HG03442 (cell line): ENCODE data around the gene TECR.
"Not testable (repeated sequence)": the region's sequence is repeated elsewhere in the genome, so short reads cannot be mapped to it uniquely, and the experiment has no call there.

Experiments
- ATAC-seq: cut with Tn5 transposase; IDR thresholded peaks from one replicate; pipeline ENCODE4 v1.9.1; 2021; ENCODE audit warnings: mild to moderate bottlenecking, moderate library complexity; ENCODE audit not compliant: unreplicated experiment

The TECR gene

GRCh38 chr19:14533450-14533849 lies 4.1 kb downstream of the TECR start:
- no peak for ATAC-seq

- no peak for ATAC-seq
Measured at GRCh38 chr19:14536926-14537692, 7.7 kb downstream of the TECR start.

GRCh38 chr19:14540741-14541525 lies 11.5 kb downstream of the TECR start:
- no peak for ATAC-seq

- not testable (repeated sequence) for ATAC-seq
Measured at GRCh38 chr19:14541979-14542378, 12.6 kb downstream of the TECR start.

GRCh38 chr19:14542711-14543328 lies 13.4 kb downstream of the TECR start:
- ATAC-seq, result no peak

GRCh38 chr19:14544047-14544446 lies 14.7 kb downstream of the TECR start:
- ATAC-seq, result no peak

DNA sequence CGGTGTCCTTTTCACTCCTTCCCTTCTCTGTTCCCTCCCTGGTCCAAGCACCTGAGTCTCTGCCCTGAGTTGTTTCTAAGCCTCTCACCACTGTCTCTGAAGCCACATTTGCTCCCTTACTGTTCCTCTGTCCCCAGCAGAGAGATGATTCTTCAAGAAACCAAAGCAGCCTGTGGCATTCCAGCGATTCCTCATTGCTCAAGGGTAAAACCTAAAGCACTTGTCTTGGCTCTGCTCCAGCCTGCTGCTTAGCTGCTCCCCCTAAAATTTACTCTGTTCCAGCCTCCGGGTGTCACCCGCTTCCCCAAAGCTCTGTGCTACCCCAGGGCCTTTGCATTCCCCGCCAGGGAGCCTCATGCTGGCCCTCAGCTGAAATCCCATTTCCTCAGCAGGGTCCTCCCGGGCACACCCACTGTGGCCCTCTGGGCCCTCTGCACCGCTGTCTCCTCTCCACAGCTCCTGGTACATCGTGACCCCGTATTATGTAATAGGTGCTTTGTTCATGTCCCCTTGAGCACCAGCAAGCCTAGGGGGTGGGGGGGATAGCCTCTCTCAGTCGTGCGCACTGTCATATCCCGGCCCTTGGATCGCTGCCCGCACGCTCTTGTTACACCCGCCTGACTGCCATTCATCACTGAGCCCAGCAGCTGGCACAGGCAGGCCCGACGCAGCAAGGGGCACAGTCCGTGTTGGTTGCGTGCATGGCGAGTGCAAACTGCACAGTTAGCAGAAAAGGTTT lies 15.8 kb downstream of the TECR start:
- ATAC-seq, result no peak

GRCh38 chr19:14545716-14546082 lies 16.3 kb downstream of the TECR start:
- no peak for ATAC-seq

DNA sequence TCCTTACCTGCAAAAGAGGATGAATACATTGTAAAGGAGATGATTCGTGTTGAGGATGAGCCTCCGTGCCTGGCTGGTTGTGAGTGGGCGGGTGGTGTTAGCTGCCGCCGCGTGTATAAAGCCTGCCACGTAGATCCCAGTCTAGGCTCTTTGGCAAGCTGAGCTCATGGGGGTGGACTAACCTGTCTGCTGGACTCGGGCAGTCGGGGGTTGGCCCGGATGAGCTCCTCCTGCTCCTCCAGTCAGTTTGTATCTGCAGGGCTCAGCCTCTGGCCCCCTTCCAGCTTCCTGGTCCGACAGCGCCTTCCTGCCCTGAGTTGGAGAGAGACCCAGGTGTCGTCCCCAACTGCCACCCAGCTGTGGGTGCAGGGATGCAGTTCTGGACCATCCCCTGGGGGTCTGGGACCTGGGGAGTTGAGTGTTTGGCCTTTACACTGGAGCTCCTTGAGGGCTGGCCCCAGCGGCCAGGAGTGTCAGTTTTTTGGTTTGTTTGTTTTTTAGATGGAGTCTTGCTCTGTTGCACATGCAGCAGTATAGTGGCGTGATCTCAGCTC lies 20.9 kb downstream of the TECR start:
- ATAC-seq, result no peak

- ATAC-seq, result not testable (repeated sequence)
Measured at GRCh38 chr19:14551134-14552005, 22.0 kb downstream of the TECR start.

- ATAC-seq, result not testable (repeated sequence)
Measured at GRCh38 chr19:14552006-14552360, 22.6 kb downstream of the TECR start.

- no peak for ATAC-seq
Measured at GRCh38 chr19:14553042-14553938, 23.9 kb downstream of the TECR start.

- no peak for ATAC-seq
Measured at GRCh38 chr19:14553939-14554243, 24.5 kb downstream of the TECR start.

- no peak for ATAC-seq
Measured at GRCh38 chr19:14554382-14554812, 25.0 kb downstream of the TECR start.

DNA sequence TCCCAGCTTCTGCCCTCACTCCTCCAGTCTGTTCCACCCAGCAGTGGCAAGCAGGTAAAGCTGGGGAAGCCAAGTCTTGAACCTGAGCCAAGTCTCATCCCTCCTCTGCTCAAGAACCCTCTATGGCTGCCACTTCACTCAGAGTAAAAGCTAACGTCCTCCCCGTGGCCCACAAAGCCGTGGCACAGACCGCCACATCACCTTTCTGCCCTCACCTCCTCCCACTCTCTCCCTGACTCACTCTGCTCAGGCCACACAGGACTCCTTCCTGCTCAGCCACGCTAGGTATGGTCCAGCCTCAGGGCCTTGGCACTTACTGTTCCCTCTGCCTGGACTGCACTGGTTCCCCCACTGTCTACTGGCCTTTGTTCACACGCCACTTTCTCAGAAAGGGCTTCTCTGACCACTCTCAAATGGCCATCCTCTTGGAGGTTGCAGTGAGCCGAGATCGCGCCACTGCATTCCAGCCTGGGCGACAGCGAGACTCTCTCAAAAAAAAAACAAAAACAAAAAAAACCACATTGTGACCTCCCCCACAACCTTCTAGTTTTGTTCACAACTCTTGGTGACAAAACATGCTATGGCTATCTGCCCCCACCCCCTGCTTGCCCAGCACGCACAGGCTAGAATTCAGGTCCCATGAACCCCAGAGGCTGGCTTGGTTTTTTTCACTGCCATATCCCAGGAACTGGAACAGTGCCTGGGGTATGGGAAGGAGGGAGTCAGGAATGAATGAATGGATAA lies 26.7 kb downstream of the TECR start:
- ATAC-seq, result no peak

- peak; percentile 47 for ATAC-seq
Measured at GRCh38 chr19:14556662-14557188, 27.3 kb downstream of the TECR start.

- ATAC-seq, result no peak
Measured at GRCh38 chr19:14558370-14559066, 29.1 kb downstream of the TECR start.
